ENCODE measurements around the gene SLC25A10. TPM values are rescaled to one million over a fixed set of nuclear protein-coding genes. Genes with fewer than 3 reads are reported as not detected.

The SLC25A10 gene
- total and polyA plus RNA-seq, 2 donors (not counting 3 experiments of a cell fraction or from before 2014, with no cell fraction given) = 16.7 to 17.2 TPM

DNA sequence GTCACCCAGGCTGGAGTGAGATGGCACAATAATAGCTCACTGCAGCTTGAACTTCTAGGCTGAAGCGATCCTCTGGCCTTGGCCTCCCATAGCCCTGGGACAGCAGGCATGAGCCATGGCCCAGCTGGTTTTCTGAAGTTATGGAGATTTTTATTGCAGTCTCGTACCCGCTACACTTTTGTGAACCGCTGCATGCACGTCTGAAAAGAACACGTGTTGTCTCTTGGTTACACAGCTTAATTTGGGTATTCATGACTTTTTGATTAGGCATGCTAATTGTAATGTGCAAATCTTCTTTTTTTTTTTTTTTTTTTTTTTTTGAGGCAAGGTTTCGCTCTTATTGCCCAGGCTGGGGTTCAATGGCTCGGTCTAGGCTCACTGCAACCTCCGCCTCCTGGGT lies 13.4 kb downstream of the SLC25A10 start:
- Histone ChIP-seq H2AFZ (ENCODE audit: low read depth, low read length) (no peak overlapping the region), H3K79me2 (ENCODE audit: control insufficient read depth, insufficient read depth, low read length) (no peaks in the 10 kb centered on the region), H3K36me3 (ENCODE audit: control insufficient read depth in 2 of 2, extremely low read depth in 1 of 2, insufficient read depth in 2 of 2, low read length in 2 of 2) (no peaks in the 10 kb centered on the region), H3K9me1 (replicated peaks; ENCODE audit: control insufficient read depth, extremely low read depth, insufficient read depth, low read length) (no peaks in the 10 kb centered on the region), H3K27ac (ENCODE audit: insufficient read depth, low read depth, low read length) (no peak overlapping the region), H4K20me1 (replicated peaks; ENCODE audit: control insufficient read depth, extremely low read depth, insufficient read depth, low read length) (no peaks in the 10 kb centered on the region), H3K4me3 (replicated peaks in 1 of 3; ENCODE audit: insufficient read depth in 1 of 3, low read depth in 1 of 3, low read length in 3 of 3) (no peak overlapping the region), H3K9me3 (replicated peaks; ENCODE audit: control insufficient read depth, insufficient read depth, low read length) (no peaks in the 10 kb centered on the region), H3K9ac (replicated peaks; ENCODE audit: extremely low read depth, insufficient read depth, low read length) (no peak overlapping the region), H3K27me3 (ENCODE audit: control insufficient read depth in 2 of 2, insufficient read depth in 2 of 2, low read length in 2 of 2) (peaks cover 0 to 3% of the 10 kb centered on the region in 2 experiments), H3K4me2 (ENCODE audit: insufficient read depth, low read length) (no peak overlapping the region), H3K4me1 (ENCODE audit: control insufficient read depth, extremely low read depth, insufficient read depth, low read length) (peaks cover 4% of the 10 kb centered on the region)
- CTCF ChIA-PET = interaction anchor here (1.5 to 2.1 kb wide), 3 partner anchors 10 to 312 kb away, joined by 4 to 5 read pairs (median 5); partner anchors contain the start of gene DCXR
- dilution Hi-C loops (cut with MboI; ENCODE audit: extremely low pct_ligation_motif_present, low sequenced_read_pairs) = no loop called here
- POLR2A ChIA-PET = no interaction called here
- DNase-seq (ENCODE audit: low read depth, low spot score) = no peak
- no peak for FAIRE-seq
- BruUV-seq (replicated peaks) = no TSS peak
- intact Hi-C loops (cut with micrococcal nuclease) = no loop called here
- TF ChIP-seq, protein P1, sequence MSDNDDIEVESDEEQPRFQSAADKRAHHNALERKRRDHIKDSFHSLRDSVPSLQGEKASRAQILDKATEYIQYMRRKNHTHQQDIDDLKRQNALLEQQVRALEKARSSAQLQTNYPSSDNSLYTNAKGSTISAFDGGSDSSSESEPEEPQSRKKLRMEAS (IDR thresholded peaks at IDR 0.05; ENCODE audit: insufficient read depth, insufficient read length) = no peak
- no peak for TF ChIP-seq POLR2A (IDR thresholded peaks at IDR 0.05; ENCODE audit: low read depth, low read length)
- TF ChIP-seq, protein P2, sequence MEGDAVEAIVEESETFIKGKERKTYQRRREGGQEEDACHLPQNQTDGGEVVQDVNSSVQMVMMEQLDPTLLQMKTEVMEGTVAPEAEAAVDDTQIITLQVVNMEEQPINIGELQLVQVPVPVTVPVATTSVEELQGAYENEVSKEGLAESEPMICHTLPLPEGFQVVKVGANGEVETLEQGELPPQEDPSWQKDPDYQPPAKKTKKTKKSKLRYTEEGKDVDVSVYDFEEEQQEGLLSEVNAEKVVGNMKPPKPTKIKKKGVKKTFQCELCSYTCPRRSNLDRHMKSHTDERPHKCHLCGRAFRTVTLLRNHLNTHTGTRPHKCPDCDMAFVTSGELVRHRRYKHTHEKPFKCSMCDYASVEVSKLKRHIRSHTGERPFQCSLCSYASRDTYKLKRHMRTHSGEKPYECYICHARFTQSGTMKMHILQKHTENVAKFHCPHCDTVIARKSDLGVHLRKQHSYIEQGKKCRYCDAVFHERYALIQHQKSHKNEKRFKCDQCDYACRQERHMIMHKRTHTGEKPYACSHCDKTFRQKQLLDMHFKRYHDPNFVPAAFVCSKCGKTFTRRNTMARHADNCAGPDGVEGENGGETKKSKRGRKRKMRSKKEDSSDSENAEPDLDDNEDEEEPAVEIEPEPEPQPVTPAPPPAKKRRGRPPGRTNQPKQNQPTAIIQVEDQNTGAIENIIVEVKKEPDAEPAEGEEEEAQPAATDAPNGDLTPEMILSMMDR (IDR thresholded peaks at IDR 0.05; ENCODE audit: extremely low read depth in 1 of 2, insufficient read depth in 1 of 2, low read depth in 1 of 2, low read length in 2 of 2) = no peak
- TF ChIP-seq GATA2 (IDR thresholded peaks at IDR 0.05; ENCODE audit: insufficient read depth, insufficient read length, low read depth, low read length) = no peak
- TF ChIP-seq JUN (IDR thresholded peaks at IDR 0.05; ENCODE audit: borderline replicate concordance, insufficient read depth, insufficient read length, low read depth) = no peak
- TF ChIP-seq MYC (IDR thresholded peaks at IDR 0.05; ENCODE audit: low read depth, low read length) = no peak
- TF ChIP-seq FOS (IDR thresholded peaks at IDR 0.05; ENCODE audit: borderline replicate concordance, insufficient read depth, low read length) = no peak
- TF ChIP-seq EZH2 (IDR thresholded peaks at IDR 0.05; ENCODE audit: borderline replicate concordance, low read depth, low read length, severe bottlenecking) = no peak
- no peak for TF ChIP-seq POLR2AphosphoS5 (IDR thresholded peaks at IDR 0.05; ENCODE audit: insufficient read depth, low read depth, low read length)
